Smooth muscle cell (in vitro differentiated cells): ENCODE results near the gene EIF3A. TPM values are rescaled to one million over a fixed set of nuclear protein-coding genes. Genes with fewer than 3 reads are reported as not detected.

ENCODE experiments used
- DNase-seq: peaks from one replicate; lab custom pipeline; 2025; ENCODE audit not compliant: unreplicated experiment; lab: John Stamatoyannopoulos, UW
- H2AFZ ChIP-seq: fragments of 200-600 bp; sonication (generic); 2 replicates; pipeline ENCODE4 v1.6.0; 2016; ENCODE audit warnings: antibody characterized with exemption, low read depth, mild to moderate bottlenecking
- H3F3A ChIP-seq: fragments of 200-600 bp; sonication (generic); 2 replicates; pipeline ENCODE4 v1.6.0; 2017; ENCODE audit warnings: antibody characterized with exemption, low read depth
- H3K27ac ChIP-seq: fragments of 200-600 bp; sonication (generic); 2 replicates; pipeline ENCODE4 v1.5.1; 2016; ENCODE audit warnings: low read depth, mild to moderate bottlenecking
- H3K27me3 ChIP-seq: fragments of 200-600 bp; sonication (generic); 2 replicates; pipeline ENCODE4 v1.6.1; 2016; ENCODE audit warnings: low read depth, mild to moderate bottlenecking
- H3K36me3 ChIP-seq: fragments of 200-600 bp; sonication (generic); 2 replicates; pipeline ENCODE4 v1.5.1; 2016; ENCODE audit warnings: low read depth
- H3K4me1 ChIP-seq: fragments of 200-600 bp; sonication (generic); 2 replicates; pipeline ENCODE4 v1.5.1; 2016; ENCODE audit warnings: low read depth
- H3K4me2 ChIP-seq: fragments of 200-600 bp; sonication (generic); 2 replicates; pipeline ENCODE4 v1.6.0; 2016; ENCODE audit warnings: mild to moderate bottlenecking
- H3K4me3 ChIP-seq: fragments of 200-600 bp; sonication (generic); 2 replicates; pipeline ENCODE4 v1.5.1; 2016; ENCODE audit warnings: mild to moderate bottlenecking
- H3K79me2 ChIP-seq: fragments of 200-600 bp; sonication (generic); 2 replicates; pipeline ENCODE4 v1.6.0; 2016; ENCODE audit warnings: low read depth, mild to moderate bottlenecking
- H3K9ac ChIP-seq: fragments of 200-600 bp; sonication (generic); 2 replicates; pipeline ENCODE4 v1.6.0; 2016; ENCODE audit warnings: low read depth
- H3K9me3 ChIP-seq: fragments of 200-600 bp; sonication (generic); replicated peaks from 2 replicates; pipeline ENCODE4 v1.5.1; 2016; ENCODE audit warnings: low read depth
- H4K20me1 ChIP-seq: fragments of 200-600 bp; sonication (generic); 2 replicates; pipeline ENCODE4 v1.6.0; 2016; ENCODE audit warnings: low read depth
- CTCF ChIP-seq: fragments of 200-600 bp; sonication (generic); IDR thresholded peaks from 2 replicates; pipeline ENCODE4 v1.5.1; 2017; ENCODE audit warnings: borderline replicate concordance, mild to moderate bottlenecking, antibody characterized with exemption; ENCODE audit not compliant: insufficient read depth, poor library complexity, severe bottlenecking
- WGBS: methylation state at CpG from one replicate; pipeline ENCODE4 v1.1.7; 2016; ENCODE audit warnings: low lambda C conversion rate; 5-methylcytosine and 5-hydroxymethylcytosine counted together
- polyA plus RNA-seq: library from polyadenylated mRNA; unstranded; fragments of >200 nt; fragmentation: Nextera tagmentation; extraction: Ambion mirVana; gene quantifications from 2 replicates; pipeline ENCODE4 v1.2.1, GENCODE V29; 2016
- total RNA-seq: library from RNA; depleted of rRNA; stranded (reverse); fragments of >200 nt; gene quantifications from 2 replicates; pipeline ENCODE4 v1.2.3, GENCODE V29; 2014

The EIF3A gene
- total RNA-seq (95.0 and 105 TPM in 2 replicates), polyA plus RNA-seq (37.9 and 51.5 TPM in 2 replicates)

- H4K20me1 ChIP-seq = peaks cover 43% of the 10 kb centered on the region
- H3K4me1 ChIP-seq = peaks cover 17% of the 10 kb centered on the region
- H3K9ac ChIP-seq = peak within 1 kb of the TSS; percentile 100
- no peak for TF ChIP-seq CTCF
- peak within 1 kb of the TSS; percentile 92 for H3K27ac ChIP-seq
- H3K36me3 ChIP-seq = no peaks in the 10 kb centered on the region
- H3K27me3 ChIP-seq = no peaks in the 10 kb centered on the region
- H3F3A ChIP-seq = no peaks in the 10 kb centered on the region
- peak within 1 kb of the TSS; percentile 92 for H3K4me2 ChIP-seq
- WGBS = under 1% methylated on average over 74 of the region's 74 CpGs
- peak within 1 kb of the TSS; percentile 62 for H2AFZ ChIP-seq
- peak; percentile 80 for DNase-seq
- peaks cover 54% of the 10 kb centered on the region for H3K79me2 ChIP-seq
- H3K4me3 ChIP-seq = peak within 1 kb of the TSS; percentile 96
- no peaks in the 10 kb centered on the region for H3K9me3 ChIP-seq
Measured at GRCh38 chr10:119080521-119081259, at the start of gene EIF3A. TSS of gene EIF3A (minus strand) at chr10:119080817. CDS start at chr10:119080676, 141 bp downstream.

- no peaks in the 10 kb centered on the region for H3K4me1 ChIP-seq
- TF ChIP-seq CTCF = no peak
Measured at GRCh38 chr10:119129721-119130120, 49.1 kb upstream of the EIF3A start.

GRCh38 chr10:119125942-119126341 lies 45.3 kb upstream of the EIF3A start:
- no peak for DNase-seq
- Histone ChIP-seq H3K9me3 (no peaks in the 10 kb centered on the region), H3K4me2 (no peak overlapping the region), H3K79me2 (no peaks in the 10 kb centered on the region), H3K4me3 (no peak overlapping the region), H3K4me1 (no peaks in the 10 kb centered on the region), H3K36me3 (peaks cover 2% of the 10 kb centered on the region), H4K20me1 (no peaks in the 10 kb centered on the region), H2AFZ (no peak overlapping the region), H3K27me3 (no peaks in the 10 kb centered on the region), H3K27ac (no peak overlapping the region), H3F3A (no peaks in the 10 kb centered on the region), H3K9ac (no peak overlapping the region)
- WGBS = 100% methylated on average over 2 of the region's 2 CpGs
- no peak for TF ChIP-seq CTCF

More at GRCh38 chr10:119129721-119130120, 49.1 kb upstream of the EIF3A start:
- Histone ChIP-seq H3K4me2 (no peak overlapping the region), H3K9ac (no peak overlapping the region), H3K79me2 (no peaks in the 10 kb centered on the region), H3K27ac (no peak overlapping the region), H3K9me3 (no peaks in the 10 kb centered on the region), H3F3A (no peaks in the 10 kb centered on the region), H3K27me3 (no peaks in the 10 kb centered on the region), H4K20me1 (no peaks in the 10 kb centered on the region), H2AFZ (no peak overlapping the region), H3K36me3 (peaks cover 2% of the 10 kb centered on the region), H3K4me3 (no peak overlapping the region)
- WGBS = 97% methylated on average over 4 of the region's 4 CpGs
- no peak for DNase-seq

GRCh38 chr10:119120875-119121274 lies 40.3 kb upstream of the EIF3A start:
- H3F3A ChIP-seq = no peaks in the 10 kb centered on the region
- H3K4me3 ChIP-seq = no peak overlapping the region
- 100% methylated on average over 2 of the region's 2 CpGs for WGBS
- H3K9ac ChIP-seq = no peak overlapping the region
- H3K4me1 ChIP-seq = no peaks in the 10 kb centered on the region
- H3K36me3 ChIP-seq = no peaks in the 10 kb centered on the region
- no peaks in the 10 kb centered on the region for H4K20me1 ChIP-seq
- H3K27ac ChIP-seq = peak overlapping the region; percentile 84
- no peak overlapping the region for H3K4me2 ChIP-seq
- TF ChIP-seq CTCF = no peak
- H3K27me3 ChIP-seq = no peaks in the 10 kb centered on the region
- no peak overlapping the region for H2AFZ ChIP-seq
- DNase-seq = no peak
- no peaks in the 10 kb centered on the region for H3K9me3 ChIP-seq
- H3K79me2 ChIP-seq = no peaks in the 10 kb centered on the region
